Measurements from ENCODE around the gene IGSF9B.

IGSF9B gene

GRCh38 chr11:133896642-133897330, 60.0 kb downstream of the IGSF9B start:
- in situ Hi-C loops (cut with MboI; ENCODE audit: low pct_unique_long_range_greater_than_20kb, low sequenced_read_pairs) = no loop called here
- no peak for DNase-seq

- in situ Hi-C loops (cut with MboI; ENCODE audit: low pct_unique_long_range_greater_than_20kb, low sequenced_read_pairs) = no loop called here
- no peak for DNase-seq
These were observed 60.7 kb downstream of the IGSF9B start for GRCh38 chr11:133896028-133896427.

- in situ Hi-C loops (cut with MboI; ENCODE audit: low pct_unique_long_range_greater_than_20kb, low sequenced_read_pairs) = no loop called here
- no peak for DNase-seq
These were observed 61.2 kb downstream of the IGSF9B start for GRCh38 chr11:133895551-133895950.

GRCh38 chr11:133895061-133895479, 61.7 kb downstream of the IGSF9B start:
- in situ Hi-C loops (cut with MboI; ENCODE audit: low pct_unique_long_range_greater_than_20kb, low sequenced_read_pairs) = no loop called here
- DNase-seq = no peak

DNA sequence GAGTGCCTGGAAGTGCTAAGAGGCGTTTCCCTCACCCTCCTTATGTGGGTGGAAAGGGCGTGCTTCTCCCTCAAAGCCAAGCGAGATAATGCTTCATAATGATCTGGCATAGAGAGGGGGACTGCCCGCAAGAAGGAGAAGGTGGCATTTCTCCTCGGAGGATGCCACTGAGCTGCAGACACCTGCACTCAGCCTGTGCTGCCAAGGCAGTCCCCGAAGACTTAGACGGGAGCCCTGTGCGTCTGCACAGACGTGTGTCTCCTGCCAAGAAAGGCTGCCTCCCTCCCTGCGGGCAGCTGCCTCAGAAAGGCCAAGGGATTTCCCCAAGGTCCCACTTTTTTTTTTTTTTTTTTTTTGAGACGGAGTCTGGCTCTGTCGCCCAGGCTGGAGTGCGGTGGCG, 63.4 kb downstream of the IGSF9B start:
- no peak for DNase-seq

GRCh38 chr11:133892584-133893380, 64.0 kb downstream of the IGSF9B start:
- in situ Hi-C loops (cut with MboI; ENCODE audit: low pct_unique_long_range_greater_than_20kb, low sequenced_read_pairs) = no loop called here
- no peak for DNase-seq

More for the DNA sequence above, 63.4 kb downstream of the IGSF9B start:
- in situ Hi-C loops (cut with MboI; ENCODE audit: low pct_unique_long_range_greater_than_20kb, low sequenced_read_pairs) = no loop called here

GRCh38 chr11:133892126-133892525, 64.6 kb downstream of the IGSF9B start:
- DNase-seq = no peak
- in situ Hi-C loops (cut with MboI; ENCODE audit: low pct_unique_long_range_greater_than_20kb, low sequenced_read_pairs) = no loop called here

DNA sequence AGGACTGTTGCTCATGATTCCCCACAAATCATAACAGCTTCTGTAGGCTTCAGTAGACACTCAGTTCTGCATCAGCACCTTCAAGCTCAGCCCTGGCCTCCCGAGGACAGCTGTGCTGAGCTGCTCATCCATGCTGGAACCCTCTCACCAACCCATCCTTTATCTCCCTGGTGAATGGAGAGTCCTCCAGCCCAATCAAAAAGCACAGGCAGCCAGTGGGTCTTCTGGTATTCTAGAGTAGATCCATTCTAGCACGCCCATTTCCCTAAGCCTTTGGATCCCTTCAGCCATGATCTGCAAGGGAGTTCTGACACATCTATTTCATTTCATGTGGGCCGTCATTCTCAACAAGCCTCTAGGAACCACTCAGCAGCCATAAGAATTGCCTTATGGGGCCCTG, 66.9 kb downstream of the IGSF9B start:
- in situ Hi-C loops (cut with MboI; ENCODE audit: low pct_unique_long_range_greater_than_20kb, low sequenced_read_pairs) = no loop called here
- no peak for DNase-seq

- in situ Hi-C loops (cut with MboI; ENCODE audit: low pct_unique_long_range_greater_than_20kb, low sequenced_read_pairs) = no loop called here
- no peak for DNase-seq
These were observed 67.6 kb downstream of the IGSF9B start for GRCh38 chr11:133889188-133889587.

DNA sequence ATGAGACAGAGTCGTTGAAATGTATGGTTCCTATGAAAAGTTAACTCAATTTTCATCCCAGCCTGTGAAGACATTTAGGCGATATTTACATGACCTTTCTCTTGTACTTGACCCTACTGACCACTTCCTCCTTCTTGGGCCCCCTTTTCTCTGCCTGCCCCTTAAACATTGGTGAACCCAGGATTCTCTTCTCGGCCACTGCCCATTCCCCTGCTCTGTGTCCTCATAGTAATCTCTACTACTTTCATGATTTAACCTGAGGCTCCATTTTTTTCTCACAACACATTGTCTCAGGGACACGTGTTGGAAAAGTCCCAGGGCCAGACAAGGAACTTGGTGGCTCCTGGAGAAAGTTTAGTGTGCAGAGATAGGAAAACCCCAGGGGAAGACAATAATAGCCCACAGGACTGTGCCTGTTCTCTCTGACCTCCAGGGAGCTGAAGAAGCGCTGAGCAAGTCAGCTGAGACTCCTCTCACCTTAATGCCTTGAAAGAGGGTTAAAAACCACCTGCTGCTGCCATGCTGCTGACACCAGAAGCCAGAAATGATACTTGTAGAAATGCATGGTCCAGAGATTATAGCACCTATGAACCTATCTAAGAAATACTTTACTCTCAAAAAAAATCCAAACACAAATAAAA, 69.0 kb downstream of the IGSF9B start:
- in situ Hi-C loops (cut with MboI; ENCODE audit: low pct_unique_long_range_greater_than_20kb, low sequenced_read_pairs) = no loop called here
- no peak for DNase-seq

- in situ Hi-C loops (cut with MboI; ENCODE audit: low pct_unique_long_range_greater_than_20kb, low sequenced_read_pairs) = no loop called here
- DNase-seq = no peak
These were observed 70.7 kb downstream of the IGSF9B start for GRCh38 chr11:133886029-133886428.

DNA sequence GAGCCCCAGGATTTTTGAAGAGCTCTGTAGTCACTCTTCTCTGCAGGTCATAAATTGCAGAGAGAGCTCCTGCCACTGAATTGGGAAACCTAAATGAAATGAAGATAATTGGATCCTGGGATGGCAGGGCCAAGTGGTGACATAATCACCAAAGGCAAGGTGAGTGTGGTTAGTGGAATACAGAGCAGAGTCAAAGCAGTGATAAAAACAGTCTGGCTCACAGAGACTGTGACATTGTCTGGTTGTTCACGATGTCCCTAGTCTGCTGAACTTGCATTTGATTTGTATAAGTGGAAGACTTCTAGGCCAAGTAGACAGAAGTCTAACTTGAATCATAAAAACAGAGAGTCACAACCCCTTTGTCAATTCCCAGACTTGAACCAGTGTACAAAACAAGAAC, 84.6 kb downstream of the IGSF9B start:
- in situ Hi-C loops (cut with MboI; ENCODE audit: low pct_unique_long_range_greater_than_20kb, low sequenced_read_pairs) = no loop called here
- DNase-seq = no peak

GRCh38 chr11:133867456-133867855, 89.3 kb downstream of the IGSF9B start:
- in situ Hi-C loops (cut with MboI; ENCODE audit: low pct_unique_long_range_greater_than_20kb, low sequenced_read_pairs) = no loop called here
- DNase-seq = no peak

GRCh38 chr11:133865466-133865865, 91.3 kb downstream of the IGSF9B start:
- in situ Hi-C loops (cut with MboI; ENCODE audit: low pct_unique_long_range_greater_than_20kb, low sequenced_read_pairs) = no loop called here
- DNase-seq = no peak

DNA sequence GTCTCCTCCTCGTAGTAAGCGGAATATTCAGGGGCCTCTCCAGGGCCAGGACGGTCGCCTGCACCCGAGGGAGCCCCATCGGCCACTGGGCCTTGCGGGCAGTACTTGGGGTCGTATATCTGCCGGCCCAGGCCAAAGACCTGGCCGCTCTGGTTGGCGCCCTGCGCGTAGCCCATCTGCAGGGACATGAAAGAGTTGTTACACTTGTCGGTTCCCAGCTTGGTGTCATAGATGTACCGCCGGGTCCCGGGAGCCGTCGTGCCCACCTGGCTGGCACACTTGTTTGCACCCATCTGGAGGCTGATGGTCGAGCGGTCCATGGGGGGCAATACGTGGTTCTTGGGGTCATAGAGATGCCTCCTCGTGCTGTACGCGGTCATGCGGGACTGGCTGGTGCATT, 92.0 kb downstream of the IGSF9B start:
- no peak for DNase-seq
- in situ Hi-C loops (cut with MboI; ENCODE audit: low pct_unique_long_range_greater_than_20kb, low sequenced_read_pairs) = no loop called here

DNA sequence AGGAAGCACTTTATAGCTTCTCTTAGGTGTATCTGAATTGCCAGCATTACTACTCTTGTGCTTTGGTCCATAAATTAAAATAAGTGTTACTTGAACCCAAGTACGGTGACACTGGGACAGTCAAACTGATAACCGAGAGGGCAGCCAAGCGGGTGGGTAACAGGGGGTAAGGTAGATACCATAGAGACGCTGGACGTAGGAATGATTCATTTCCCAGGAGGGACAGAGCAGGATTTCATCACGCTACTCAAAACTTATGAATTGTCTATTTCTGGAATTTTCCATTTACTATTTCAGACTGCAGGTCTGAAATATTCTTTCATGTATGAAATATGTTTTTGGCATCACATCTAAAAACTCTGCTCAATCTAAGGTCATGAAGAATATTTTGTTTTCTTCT, 96.6 kb downstream of the IGSF9B start:
- DNase-seq = no peak
- in situ Hi-C loops (cut with MboI; ENCODE audit: low pct_unique_long_range_greater_than_20kb, low sequenced_read_pairs) = no loop called here

Data from KBM-7 (cell line).